HepG2 (cell line): ENCODE data around the gene CCDC50. TPM values are rescaled to one million over a fixed set of nuclear protein-coding genes. Genes with fewer than 3 reads are reported as not detected.

Experiments used
- ATAC-seq: fragments of 200-7000 bp; cut with Tn5 transposase; 3 replicates; pipeline ENCODE4 v1.9.1; 2020; ENCODE audit warnings: mild to moderate bottlenecking, moderate library complexity
- BruUV-seq: library from RNA; stranded (reverse); fragments of 400-500 nt; replicated peaks from 2 replicates; lab custom pipeline; 2021; lab: Mats Ljungman, UMichigan
- CTCF ChIA-PET: fragments of 300-600 bp; formaldehyde crosslinking; extraction: SDS; loops from one replicate; lab custom pipeline; 2021; ENCODE audit warnings: low total read pairs, inconsistent platforms, low intra/inter-chr PET ratio; lab: Yijun Ruan, JAX
- POLR2A ChIA-PET: fragments of 350-600 bp; sonication (Branson Sonifier 250); formaldehyde crosslinking; loops from one replicate; lab custom pipeline; 2020; ENCODE audit warnings: antibody characterized with exemption, inconsistent platforms; lab: Yijun Ruan, JAX
- DNase-seq: peaks from one replicate; pipeline ENCODE4 v3.0.0-alpha.2; 2015; ENCODE audit warnings: low spot score
- FAIRE-seq: peaks from 3 replicates; lab custom pipeline; 2011; peaks lifted over from hg19 to GRCh38; lab: Jason Lieb, UNC
- H2AFZ ChIP-seq: one replicate; pipeline ENCODE4 v1.6.1; 2011; ENCODE audit warnings: low read length, inconsistent platforms
- H3K27ac ChIP-seq: fragments of 300-600 bp; 3 replicates; pipeline ENCODE4 v1.8.0; 2011; ENCODE audit warnings: mixed run types, mild to moderate bottlenecking, mixed read lengths, low read length, inconsistent platforms; ENCODE audit not compliant: insufficient read depth; ENCODE audit errors: extremely low read length
- H3K27me3 ChIP-seq, 2 experiments: fragments of 200-600 bp in 1 of 2; 2 replicates in 1 of 2; 3 replicates in 1 of 2; pipeline versions ENCODE4 v1.6.0 to v1.8.0; 2011; ENCODE audit warnings: low read length in 2 of 2, mild to moderate bottlenecking in 2 of 2, moderate library complexity in 2 of 2, inconsistent platforms in 1 of 2; ENCODE audit not compliant: insufficient read depth in 2 of 2, control insufficient read depth in 1 of 2
- H3K36me3 ChIP-seq, 2 experiments: fragments of 200-600 bp in 1 of 2; replicated peaks in 1 of 2; 2 replicates in 1 of 2; 3 replicates in 1 of 2; pipeline versions ENCODE4 v1.5.1 to v1.8.0; 2011; ENCODE audit warnings: low read length in 2 of 2, inconsistent platforms in 1 of 2; ENCODE audit not compliant: insufficient read depth in 2 of 2, control insufficient read depth in 1 of 2
- H3K4me1 ChIP-seq: 2 replicates; pipeline ENCODE4 v1.5.1; 2012; ENCODE audit warnings: low read length, inconsistent platforms; ENCODE audit not compliant: insufficient read depth
- H3K4me2 ChIP-seq: 2 replicates; pipeline ENCODE4 v1.6.0; 2011; ENCODE audit warnings: low read depth, low read length, inconsistent platforms
- H3K4me3 ChIP-seq, 3 experiments: fragments of 200-600 bp in 1 of 3; sonication (generic), shearing (Covaris generic) in 1 of 3; replicated peaks in 1 of 3; 2 replicates each; pipeline ENCODE4 v1.5.1; 2011 to 2016; ENCODE audit warnings: low read length in 3 of 3, inconsistent platforms in 2 of 3, low read depth in 2 of 3, mild to moderate bottlenecking in 2 of 3, control low read depth in 1 of 3, mixed read lengths in 1 of 3; ENCODE audit not compliant: insufficient read depth in 1 of 3
- H3K79me2 ChIP-seq: one replicate; pipeline ENCODE4 v1.6.1; 2011; ENCODE audit warnings: low read length, inconsistent platforms; ENCODE audit not compliant: insufficient read depth
- H3K9ac ChIP-seq: 2 replicates; pipeline ENCODE4 v1.6.0; 2011; ENCODE audit warnings: mild to moderate bottlenecking, low read depth, low read length, inconsistent platforms; ENCODE audit not compliant: insufficient read depth
- H3K9me3 ChIP-seq: 2 replicates; pipeline ENCODE4 v1.5.1; 2012; ENCODE audit warnings: mild to moderate bottlenecking, low read length
- H4K20me1 ChIP-seq: 2 replicates; pipeline ENCODE4 v1.6.0; 2011; ENCODE audit warnings: inconsistent platforms, mild to moderate bottlenecking, low read length, moderate library complexity; ENCODE audit not compliant: insufficient read depth
- KLF6 ChIP-seq: IDR thresholded peaks from 2 replicates; pipeline ENCODE4 v1.8.0; 2016; ENCODE audit warnings: missing biosample characterization, missing genetic modification reagents
- MZF1 ChIP-seq: sonication (generic); formaldehyde crosslinking; IDR thresholded peaks from 2 replicates; pipeline ENCODE4 v1.8.1; 2023; ENCODE audit warnings: mild to moderate bottlenecking, missing genetic modification reagents, borderline replicate concordance
- NCOA2 ChIP-seq: sonication (generic); formaldehyde crosslinking; IDR thresholded peaks from 2 replicates; pipeline ENCODE4 v1.8.0; 2022; ENCODE audit warnings: inconsistent platforms
- SNAPC4 ChIP-seq: sonication (generic); formaldehyde crosslinking; IDR thresholded peaks from 2 replicates; pipeline ENCODE4 v1.4.0; 2020; ENCODE audit warnings: mild to moderate bottlenecking, missing genetic modification reagents
- ZNF781 ChIP-seq: sonication (generic); formaldehyde crosslinking; IDR thresholded peaks from 2 replicates; pipeline ENCODE4 v1.5.1; 2020; ENCODE audit warnings: borderline replicate concordance, mild to moderate bottlenecking, missing genetic modification reagents; ENCODE audit errors: not compliant biosample characterization
- ZNF816 ChIP-seq: sonication (generic); formaldehyde crosslinking; IDR thresholded peaks from 2 replicates; pipeline ENCODE4 v1.8.0; 2022; ENCODE audit warnings: missing genetic modification reagents, mild to moderate bottlenecking, borderline replicate concordance
- WGBS: methylation state at CpG from one replicate; pipeline ENCODE4 v1.1.6; 2017; ENCODE audit warnings: low lambda C conversion rate; 5-methylcytosine and 5-hydroxymethylcytosine counted together
- in situ Hi-C: cut with HindIII; loops from 2 replicates; pipeline ENCODE4 v1.10.0; 2017; ENCODE audit warnings: low pct_unique_long_range_greater_than_20kb; ENCODE audit not compliant: extremely low pct_ligation_motif_present
- intact Hi-C: fragments of 100-400 bp; cut with micrococcal nuclease; formaldehyde crosslinking; loops from one replicate; pipeline ENCODE4 v1.10.0; 2022; ENCODE audit not compliant: unreplicated experiment
- polyA plus RNA-seq, 8 experiments: library from polyadenylated mRNA; depleted of rRNA in 3 of 8; stranded (reverse) in 7 of 8; unstranded in 1 of 8; fragments of >200 nt; fragmentation: Illumina TruSeq in 4 of 8; extraction: Trizol in 4 of 8; gene quantifications; 2 replicates each; pipeline versions ENCODE4 v1.2.1 to v1.2.3, GENCODE V29; 2011 to 2016; ENCODE audit warnings: low read depth in 4 of 8, missing spikeins in 1 of 8, mixed read lengths in 1 of 8; ENCODE audit not compliant: insufficient read depth in 1 of 8
- total RNA-seq, 5 experiments: library from RNA; depleted of rRNA; stranded (reverse); fragments of >200 nt; fragmentation: Illumina TruSeq; extraction: Trizol; gene quantifications; 2 replicates each; pipeline ENCODE4 v1.2.3, GENCODE V29; 2016; ENCODE audit warnings: low read depth in 1 of 5
- TF ChIP-seq, protein P1 (sequence below): sonication (generic); formaldehyde crosslinking; IDR thresholded peaks from 2 replicates; pipeline ENCODE4 v1.4.0; 2020; ENCODE audit warnings: missing genetic modification reagents, borderline replicate concordance
- TF ChIP-seq, protein P2 (sequence below): sonication (generic); formaldehyde crosslinking; IDR thresholded peaks from 2 replicates; pipeline ENCODE4 v1.4.0; 2020; ENCODE audit warnings: missing genetic modification reagents
- TF ChIP-seq, protein P3 (sequence below): sonication (generic); formaldehyde crosslinking; IDR thresholded peaks from 2 replicates; pipeline ENCODE4 v1.4.0; 2020; ENCODE audit warnings: missing genetic modification reagents, low read depth, mild to moderate bottlenecking, borderline replicate concordance

Gene CCDC50
- total and polyA plus RNA-seq, 2 of the 13 experiments (the other 11 are each of a cell fraction or from before 2014, with no cell fraction given) = 47.6 to 66.4 TPM

DNA sequence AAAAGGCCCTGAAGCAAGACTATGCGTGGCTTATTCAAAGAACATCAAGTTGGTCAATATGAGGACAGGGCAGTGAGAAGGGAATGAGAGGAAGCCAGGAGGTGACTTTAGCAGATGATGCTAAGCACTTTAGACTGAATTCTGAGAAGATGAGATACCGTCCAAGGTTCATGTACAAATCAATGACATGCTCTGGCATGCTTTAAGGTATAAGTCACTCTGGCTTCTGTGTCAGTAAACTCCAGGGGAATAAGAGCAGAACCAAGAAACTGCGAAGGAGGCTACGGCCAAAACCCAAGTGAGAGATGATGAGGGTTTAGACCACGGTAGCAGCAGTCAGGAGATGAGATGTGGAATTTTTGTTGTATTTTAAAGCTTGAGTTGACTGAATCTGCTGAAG lies 8.9 kb upstream of the CCDC50 start (continued):
- TF ChIP-seq SNAPC4 (CRISPR knock-in tag) (no peak), MZF1 (no peak)

- ChIA-PET CTCF (no interaction called here), POLR2A (no interaction called here)
- no peak overlapping the region for H3K9ac ChIP-seq
- no peaks in the 10 kb centered on the region for H4K20me1 ChIP-seq
- H3K79me2 ChIP-seq = no peaks in the 10 kb centered on the region
- DNase-seq (no peak), FAIRE-seq (no peak), ATAC-seq (no peak)
- no peak overlapping the region for H3K4me3 ChIP-seq
- H3K27ac ChIP-seq = no peak overlapping the region
- no peaks in the 10 kb centered on the region for H3K36me3 ChIP-seq
- 64% methylated on average over 4 of the region's 4 CpGs for WGBS
- H2AFZ ChIP-seq = no peak overlapping the region
- in situ Hi-C loops = no loop called here
- intact Hi-C loops = no loop called here
- no peaks in the 10 kb centered on the region for H3K9me3 ChIP-seq
- no peak overlapping the region for H3K4me2 ChIP-seq
- no TSS peak for BruUV-seq
- H3K4me1 ChIP-seq = no peaks in the 10 kb centered on the region
- no peaks in the 10 kb centered on the region; a peak in 1 of 5 replicates for H3K27me3 ChIP-seq
- TF ChIP-seq, protein P1, sequence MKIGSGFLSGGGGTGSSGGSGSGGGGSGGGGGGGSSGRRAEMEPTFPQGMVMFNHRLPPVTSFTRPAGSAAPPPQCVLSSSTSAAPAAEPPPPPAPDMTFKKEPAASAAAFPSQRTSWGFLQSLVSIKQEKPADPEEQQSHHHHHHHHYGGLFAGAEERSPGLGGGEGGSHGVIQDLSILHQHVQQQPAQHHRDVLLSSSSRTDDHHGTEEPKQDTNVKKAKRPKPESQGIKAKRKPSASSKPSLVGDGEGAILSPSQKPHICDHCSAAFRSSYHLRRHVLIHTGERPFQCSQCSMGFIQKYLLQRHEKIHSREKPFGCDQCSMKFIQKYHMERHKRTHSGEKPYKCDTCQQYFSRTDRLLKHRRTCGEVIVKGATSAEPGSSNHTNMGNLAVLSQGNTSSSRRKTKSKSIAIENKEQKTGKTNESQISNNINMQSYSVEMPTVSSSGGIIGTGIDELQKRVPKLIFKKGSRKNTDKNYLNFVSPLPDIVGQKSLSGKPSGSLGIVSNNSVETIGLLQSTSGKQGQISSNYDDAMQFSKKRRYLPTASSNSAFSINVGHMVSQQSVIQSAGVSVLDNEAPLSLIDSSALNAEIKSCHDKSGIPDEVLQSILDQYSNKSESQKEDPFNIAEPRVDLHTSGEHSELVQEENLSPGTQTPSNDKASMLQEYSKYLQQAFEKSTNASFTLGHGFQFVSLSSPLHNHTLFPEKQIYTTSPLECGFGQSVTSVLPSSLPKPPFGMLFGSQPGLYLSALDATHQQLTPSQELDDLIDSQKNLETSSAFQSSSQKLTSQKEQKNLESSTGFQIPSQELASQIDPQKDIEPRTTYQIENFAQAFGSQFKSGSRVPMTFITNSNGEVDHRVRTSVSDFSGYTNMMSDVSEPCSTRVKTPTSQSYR (CRISPR knock-in tag) = no peak
- TF ChIP-seq, protein P2, sequence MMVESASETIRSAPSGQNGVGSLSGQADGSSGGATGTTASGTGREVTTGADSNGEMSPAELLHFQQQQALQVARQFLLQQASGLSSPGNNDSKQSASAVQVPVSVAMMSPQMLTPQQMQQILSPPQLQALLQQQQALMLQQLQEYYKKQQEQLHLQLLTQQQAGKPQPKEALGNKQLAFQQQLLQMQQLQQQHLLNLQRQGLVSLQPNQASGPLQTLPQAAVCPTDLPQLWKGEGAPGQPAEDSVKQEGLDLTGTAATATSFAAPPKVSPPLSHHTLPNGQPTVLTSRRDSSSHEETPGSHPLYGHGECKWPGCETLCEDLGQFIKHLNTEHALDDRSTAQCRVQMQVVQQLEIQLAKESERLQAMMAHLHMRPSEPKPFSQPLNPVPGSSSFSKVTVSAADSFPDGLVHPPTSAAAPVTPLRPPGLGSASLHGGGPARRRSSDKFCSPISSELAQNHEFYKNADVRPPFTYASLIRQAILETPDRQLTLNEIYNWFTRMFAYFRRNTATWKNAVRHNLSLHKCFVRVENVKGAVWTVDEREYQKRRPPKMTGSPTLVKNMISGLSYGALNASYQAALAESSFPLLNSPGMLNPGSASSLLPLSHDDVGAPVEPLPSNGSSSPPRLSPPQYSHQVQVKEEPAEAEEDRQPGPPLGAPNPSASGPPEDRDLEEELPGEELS (CRISPR knock-in tag) = no peak
- no peak for TF ChIP-seq KLF6 (CRISPR knock-in tag)
- TF ChIP-seq, protein P3, sequence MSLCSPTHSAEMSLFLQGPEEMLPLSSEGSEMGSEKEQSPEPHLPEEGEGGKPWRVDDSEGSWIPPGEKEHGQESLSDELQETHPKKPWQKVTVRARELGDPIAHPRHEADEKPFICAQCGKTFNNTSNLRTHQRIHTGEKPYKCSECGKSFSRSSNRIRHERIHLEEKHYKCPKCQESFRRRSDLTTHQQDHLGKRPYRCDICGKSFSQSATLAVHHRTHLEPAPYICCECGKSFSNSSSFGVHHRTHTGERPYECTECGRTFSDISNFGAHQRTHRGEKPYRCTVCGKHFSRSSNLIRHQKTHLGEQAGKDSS = no peak
- TF ChIP-seq ZNF781 (CRISPR knock-in tag) = no peak
- no peak for TF ChIP-seq ZNF816 (CRISPR knock-in tag)
- TF ChIP-seq NCOA2 (CRISPR knock-in tag) = no peak
These were observed 8.0 kb upstream of the CCDC50 start for GRCh38 chr3:191321019-191321767.
